GM23338 (cell line): Measurements from ENCODE around the gene RALGPS1.

Experiments used
- EZH2 ChIP-seq: fragments of 200-600 bp; sonication (generic); IDR thresholded peaks from one replicate; pipeline ENCODE4 v1.8.0; 2017; ENCODE audit warnings: antibody characterized with exemption, mild to moderate bottlenecking, low read depth; ENCODE audit not compliant: unreplicated experiment
- EZH2phosphoT487 ChIP-seq: fragments of 200-600 bp; sonication (generic); IDR thresholded peaks from one replicate; pipeline ENCODE4 v1.8.1; 2018; ENCODE audit warnings: antibody characterized with exemption; ENCODE audit not compliant: unreplicated experiment
- POLR2AphosphoS5 ChIP-seq: IDR thresholded peaks from 2 replicates; pipeline ENCODE4 v1.6.1; 2016; ENCODE audit warnings: antibody characterized with exemption, low read depth
- STAT1 ChIP-seq: IDR thresholded peaks from one replicate; pipeline ENCODE4 v1.6.1; 2016; ENCODE audit warnings: antibody characterized with exemption; ENCODE audit not compliant: unreplicated experiment
- TF ChIP-seq, protein P1 (sequence below), 2 experiments: fragments of 200-600 bp in 1 of 2; sonication (generic) in 1 of 2; conservative IDR thresholded peaks; 2 replicates each; pipeline versions ENCODE4 v1.5.1 to v1.6.1; 2016 to 2017; ENCODE audit warnings: antibody characterized with exemption in 2 of 2, low read depth in 2 of 2, mild to moderate bottlenecking in 2 of 2, moderate library complexity in 1 of 2

DNA sequence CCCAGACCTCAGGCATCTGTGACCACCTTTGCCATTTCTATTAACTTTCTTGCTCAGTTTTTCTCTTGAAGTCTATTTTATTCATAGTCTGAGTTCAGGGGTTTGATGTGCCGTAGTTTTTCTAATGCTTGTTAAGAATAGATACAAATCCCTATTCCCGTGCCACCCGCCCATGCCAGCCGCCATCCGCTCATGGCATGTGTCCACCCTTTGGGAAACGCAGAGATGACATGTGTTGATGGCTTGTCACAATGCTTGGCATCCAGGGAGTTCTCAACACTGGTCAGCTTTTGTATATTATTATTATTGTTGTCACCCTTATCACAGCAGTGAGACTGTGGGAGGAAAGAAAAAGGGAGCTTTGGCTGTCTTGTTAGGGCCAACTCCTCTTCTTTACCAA lies 225.2 kb downstream of the RALGPS1 start:
- TF ChIP-seq, protein P1, sequence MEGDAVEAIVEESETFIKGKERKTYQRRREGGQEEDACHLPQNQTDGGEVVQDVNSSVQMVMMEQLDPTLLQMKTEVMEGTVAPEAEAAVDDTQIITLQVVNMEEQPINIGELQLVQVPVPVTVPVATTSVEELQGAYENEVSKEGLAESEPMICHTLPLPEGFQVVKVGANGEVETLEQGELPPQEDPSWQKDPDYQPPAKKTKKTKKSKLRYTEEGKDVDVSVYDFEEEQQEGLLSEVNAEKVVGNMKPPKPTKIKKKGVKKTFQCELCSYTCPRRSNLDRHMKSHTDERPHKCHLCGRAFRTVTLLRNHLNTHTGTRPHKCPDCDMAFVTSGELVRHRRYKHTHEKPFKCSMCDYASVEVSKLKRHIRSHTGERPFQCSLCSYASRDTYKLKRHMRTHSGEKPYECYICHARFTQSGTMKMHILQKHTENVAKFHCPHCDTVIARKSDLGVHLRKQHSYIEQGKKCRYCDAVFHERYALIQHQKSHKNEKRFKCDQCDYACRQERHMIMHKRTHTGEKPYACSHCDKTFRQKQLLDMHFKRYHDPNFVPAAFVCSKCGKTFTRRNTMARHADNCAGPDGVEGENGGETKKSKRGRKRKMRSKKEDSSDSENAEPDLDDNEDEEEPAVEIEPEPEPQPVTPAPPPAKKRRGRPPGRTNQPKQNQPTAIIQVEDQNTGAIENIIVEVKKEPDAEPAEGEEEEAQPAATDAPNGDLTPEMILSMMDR (conservative IDR thresholded peaks at IDR 0.05; ENCODE audit: low read depth in 2 of 2): no peak
- TF ChIP-seq POLR2AphosphoS5 (no peak), EZH2 (no peak), EZH2phosphoT487 (no peak), STAT1 (no peak)
